SH-SY5Y (cell line): ENCODE results near the gene KLHL12.

ENCODE experiments used
- GATA2 ChIP-seq: IDR thresholded peaks from 2 replicates; pipeline ENCODE4 v1.6.1; 2011; ENCODE audit warnings: mild to moderate bottlenecking, low read depth, low read length
- GATA3 ChIP-seq: IDR thresholded peaks from 2 replicates; pipeline ENCODE4 v1.6.1; 2011; ENCODE audit warnings: low read depth, mild to moderate bottlenecking, low read length, moderate library complexity

KLHL12 gene

DNA sequence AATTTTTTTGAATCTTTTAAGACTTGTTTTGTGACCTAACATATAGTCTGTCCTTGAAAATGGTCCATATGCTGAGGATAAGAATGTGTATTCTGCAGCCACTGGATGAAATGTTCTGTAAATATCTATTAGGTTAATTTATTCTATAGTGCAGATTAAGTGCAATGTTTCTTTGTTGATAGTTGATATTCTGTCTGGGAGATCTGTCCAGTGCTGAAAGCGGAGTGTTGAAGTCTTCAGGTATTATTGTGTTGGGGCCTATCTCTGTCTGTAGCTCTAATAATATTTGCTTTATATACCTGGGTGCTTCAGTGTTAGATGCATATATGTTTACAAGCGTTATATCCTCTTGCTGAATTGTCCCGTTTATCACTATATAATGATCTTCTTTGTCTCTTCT lies 7.7 kb upstream of the KLHL12 start:
- TF ChIP-seq GATA3 (no peak), GATA2 (no peak)

DNA sequence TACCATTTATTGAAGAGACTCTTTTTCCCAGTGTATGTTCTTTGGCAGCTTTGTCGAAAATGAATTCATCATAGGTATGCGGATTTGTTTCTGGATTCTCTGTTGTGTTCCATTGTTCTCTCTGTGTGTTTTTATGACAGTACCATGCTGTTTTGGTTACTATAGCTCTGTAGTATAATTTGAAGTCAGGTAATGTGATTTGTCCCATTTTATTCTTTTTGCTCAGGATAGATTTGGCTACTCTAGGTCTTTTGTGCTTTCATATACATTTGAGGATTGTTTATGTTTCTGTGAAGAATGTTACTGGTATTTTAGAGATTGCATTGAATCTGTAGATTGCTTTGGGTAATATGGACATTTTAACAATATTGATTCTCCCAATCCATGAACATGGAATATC lies 5.4 kb upstream of the KLHL12 start:
- TF ChIP-seq GATA2 (no peak), GATA3 (no peak)

DNA sequence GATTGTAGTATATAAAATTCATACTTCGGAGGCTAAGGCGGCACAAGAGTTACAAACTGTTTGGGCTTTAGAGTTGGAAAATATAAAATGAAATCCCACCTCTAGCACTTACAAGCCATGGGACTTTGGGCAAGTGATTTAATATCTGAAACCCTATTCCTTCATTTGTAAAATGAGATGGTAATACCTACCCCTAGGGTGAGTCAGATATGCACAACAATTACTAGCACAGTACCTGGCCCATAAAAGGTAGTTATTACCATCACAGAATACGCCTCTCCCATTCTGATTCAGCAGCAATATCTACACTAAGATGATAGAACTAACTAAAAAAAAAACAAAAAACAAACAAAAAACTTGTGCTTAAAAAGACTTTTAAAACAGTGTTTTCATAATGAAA lies 3.5 kb downstream of the KLHL12 start:
- TF ChIP-seq GATA2 (no peak), GATA3 (no peak)

DNA sequence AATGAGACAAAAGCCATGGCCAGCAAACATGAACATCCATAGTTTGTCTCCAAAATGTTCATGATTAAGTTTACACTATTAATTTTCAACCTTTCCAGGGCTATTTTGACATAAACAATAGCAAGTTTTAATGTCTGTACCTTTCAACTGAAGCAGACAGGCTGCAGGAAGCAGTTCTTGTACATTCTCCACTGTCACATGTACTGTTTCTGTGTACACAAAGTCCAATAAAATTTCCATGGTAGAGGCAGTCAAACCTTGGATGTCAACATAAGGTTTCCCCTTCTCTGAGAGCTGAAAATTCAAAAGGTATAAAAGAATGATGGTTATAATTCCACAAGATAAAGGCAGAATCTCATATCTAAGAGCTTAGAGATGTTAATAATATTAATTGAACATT lies 7.4 kb downstream of the KLHL12 start:
- TF ChIP-seq GATA2 (no peak), GATA3 (no peak)

DNA sequence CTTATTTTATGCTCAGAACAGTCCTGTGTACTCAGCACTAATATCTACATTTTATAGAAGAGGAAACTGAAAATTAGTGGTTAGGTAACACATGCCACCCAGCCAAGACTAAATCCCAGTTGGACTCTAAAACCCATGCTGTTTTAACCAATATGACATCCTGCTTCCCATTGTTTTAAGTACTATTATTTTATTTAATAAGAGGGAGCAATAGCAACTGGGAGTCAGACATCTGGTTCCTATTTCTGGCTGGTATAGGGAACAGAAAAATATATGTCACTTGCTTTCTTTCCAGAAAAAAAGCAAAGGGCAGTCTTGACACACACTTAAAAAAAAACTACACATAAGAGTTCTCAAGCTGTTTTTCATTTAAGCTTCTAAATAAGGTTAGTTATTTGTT lies 11.9 kb downstream of the KLHL12 start:
- TF ChIP-seq GATA3 (no peak), GATA2 (no peak)

DNA sequence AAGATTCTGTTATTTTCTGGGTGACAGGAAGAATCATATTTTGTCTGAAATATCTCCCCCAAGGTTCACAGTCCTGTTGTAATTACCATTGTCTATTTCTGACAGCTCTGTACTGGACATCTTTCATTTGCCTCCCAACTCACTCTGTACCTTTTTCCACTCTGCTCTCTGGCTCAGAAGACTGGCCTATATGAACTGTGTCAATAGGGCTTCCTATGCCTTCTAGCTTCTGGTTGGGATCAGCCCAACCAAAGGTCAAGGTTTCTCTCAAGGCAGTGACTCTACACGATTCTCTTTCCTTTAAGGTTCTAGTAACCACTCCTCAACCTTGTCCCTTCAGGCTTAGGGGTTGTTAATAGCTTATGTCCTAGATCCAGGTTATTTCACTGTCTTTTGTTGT lies 17.5 kb downstream of the KLHL12 start:
- no peak for TF ChIP-seq GATA2
- no peak for TF ChIP-seq GATA3

DNA sequence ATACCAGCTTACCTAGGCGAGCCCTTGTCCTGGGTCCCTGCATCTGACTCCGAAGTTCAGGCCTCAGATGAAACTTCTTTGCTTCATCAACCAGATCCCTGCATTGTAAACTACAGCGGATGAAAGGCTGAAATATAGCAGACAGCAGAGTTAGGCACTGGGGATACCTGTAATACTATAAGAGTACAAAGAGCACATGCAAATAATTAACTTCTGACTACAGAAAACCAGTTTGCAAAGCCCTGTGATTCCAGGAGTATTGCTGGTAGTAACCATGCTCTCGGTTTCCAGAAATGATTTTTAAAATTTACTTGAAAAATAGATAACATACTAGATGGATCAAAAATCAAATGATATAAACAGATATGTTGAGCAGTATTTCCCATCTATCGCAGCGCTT lies 18.0 kb downstream of the KLHL12 start:
- no peak for TF ChIP-seq GATA3
- TF ChIP-seq GATA2 = no peak

DNA sequence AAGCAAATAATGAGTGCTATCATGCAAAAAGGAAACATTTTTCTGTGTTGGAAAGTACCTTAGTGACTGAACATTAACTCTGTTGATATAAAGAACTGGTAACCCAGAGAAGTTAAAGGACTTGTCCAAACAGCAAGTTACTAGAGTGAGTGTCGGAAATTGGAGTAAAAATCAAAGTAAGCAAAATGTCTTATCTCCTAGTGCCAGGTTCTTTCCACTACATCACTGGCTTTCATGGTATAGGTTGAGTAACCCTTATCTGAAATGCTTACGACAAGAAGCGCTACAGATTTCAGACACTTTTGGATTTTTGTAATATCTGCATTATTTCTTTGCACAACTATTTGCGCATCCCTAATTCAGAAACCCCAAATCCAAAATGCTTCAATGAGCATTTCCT lies 21.7 kb downstream of the KLHL12 start:
- TF ChIP-seq GATA3 = no peak
- no peak for TF ChIP-seq GATA2

DNA sequence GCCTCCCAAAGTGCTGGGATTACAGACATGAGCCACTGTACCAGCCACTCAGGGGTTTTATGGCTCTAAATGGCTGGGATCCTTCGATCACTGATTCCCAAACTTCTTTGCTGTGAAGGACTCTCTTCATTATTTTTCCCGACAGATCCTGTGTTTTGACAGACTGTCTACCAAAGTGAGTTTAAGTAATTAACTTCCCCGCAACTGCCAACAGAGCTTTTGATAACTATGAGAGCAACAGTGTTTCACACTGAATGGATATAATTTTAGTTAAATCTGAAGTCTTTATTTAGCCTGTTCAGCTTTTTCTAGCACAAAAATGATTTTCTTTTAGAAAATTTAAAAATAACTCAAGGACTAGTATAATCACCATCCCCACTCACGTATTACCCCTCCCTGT lies 25.5 kb downstream of the KLHL12 start:
- TF ChIP-seq GATA2 (no peak), GATA3 (no peak)

DNA sequence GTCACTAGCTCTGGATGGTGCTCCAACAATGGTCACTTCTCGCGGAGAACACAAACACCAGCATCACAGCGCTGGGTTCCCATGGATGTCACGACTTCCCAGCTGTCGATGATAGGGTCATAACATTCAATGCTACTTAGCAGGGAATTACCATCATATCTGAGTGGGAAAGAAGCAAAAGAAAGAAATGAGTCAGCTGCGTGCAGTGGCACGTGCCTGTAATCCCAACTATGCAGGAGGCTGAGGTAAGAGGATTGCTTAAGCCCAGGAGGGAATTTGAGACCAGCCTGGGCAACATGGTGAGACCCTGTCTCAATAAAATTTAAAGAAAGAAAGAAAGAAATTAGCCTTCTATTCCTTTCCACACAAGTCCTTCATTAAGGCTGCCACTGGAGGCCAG lies 34.5 kb downstream of the KLHL12 start:
- TF ChIP-seq GATA2 (no peak), GATA3 (no peak)

DNA sequence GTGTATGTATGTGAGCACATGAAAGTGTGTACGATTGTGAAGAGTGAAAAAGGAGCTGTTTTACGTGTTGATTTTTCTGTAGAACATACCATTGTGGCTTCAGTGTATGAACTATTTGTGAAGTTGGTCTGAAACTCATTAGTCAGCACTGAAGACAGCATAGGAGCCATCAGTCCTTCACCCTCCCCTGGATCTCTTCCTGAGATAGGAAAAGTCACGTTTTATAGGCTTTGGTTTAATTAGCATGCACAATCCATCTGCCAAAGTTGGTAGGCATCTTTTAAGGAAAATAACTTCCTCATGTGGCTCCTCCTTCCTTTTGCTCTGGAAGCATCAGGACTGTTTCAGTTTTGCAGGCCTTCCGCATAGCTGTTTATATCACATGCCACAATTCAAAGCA lies 36.6 kb downstream of the KLHL12 start:
- no peak for TF ChIP-seq GATA2
- TF ChIP-seq GATA3 = no peak

DNA sequence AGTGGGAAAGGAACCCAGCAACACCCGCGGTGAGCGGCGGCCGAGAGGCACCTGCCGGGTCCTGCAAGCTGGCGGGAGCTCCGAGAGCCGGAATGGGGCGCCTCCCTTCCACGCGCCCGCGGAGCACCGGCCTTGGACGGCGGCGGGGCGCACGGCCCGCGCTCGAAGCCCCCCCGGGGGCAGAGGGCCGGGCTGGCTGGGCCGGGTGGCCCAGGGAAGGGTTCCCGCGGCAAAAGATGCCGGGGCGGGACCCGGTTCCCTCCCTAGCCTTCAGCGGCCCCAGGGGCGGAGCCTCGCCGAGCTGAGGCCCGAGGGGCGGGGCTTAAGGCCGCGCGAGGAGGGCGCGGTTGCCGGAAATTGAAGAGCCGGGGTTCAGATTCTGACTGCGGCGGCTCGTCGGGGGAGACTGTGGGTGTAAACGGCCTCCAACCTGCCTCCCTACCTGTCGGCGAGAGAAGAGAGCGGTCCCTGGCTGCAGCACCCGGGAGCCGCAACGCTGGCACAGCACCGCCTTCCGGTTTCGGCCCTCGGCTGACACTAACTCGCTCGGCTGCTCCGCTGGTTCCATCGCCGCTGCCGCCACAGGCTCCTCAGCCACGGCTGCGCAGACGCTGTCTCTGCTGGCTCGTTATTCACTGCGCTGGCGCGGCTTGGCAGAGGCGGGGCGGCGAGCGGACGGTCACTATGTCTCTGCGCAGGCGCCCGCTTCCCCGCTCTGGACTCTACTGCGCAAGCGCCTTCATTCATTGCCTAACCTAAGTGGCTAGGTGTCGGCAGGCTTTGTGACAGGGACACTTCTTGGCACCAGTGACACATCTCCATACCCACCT lies 38.3 kb downstream of the KLHL12 start, which contains the start of gene RABIF:
Gene RABIF (minus strand): TSS at position 619 of the 830 bp plus-strand sequence. CDS start 51 bp downstream, at position 568.
- TF ChIP-seq GATA3 = no peak
- no peak for TF ChIP-seq GATA2

DNA sequence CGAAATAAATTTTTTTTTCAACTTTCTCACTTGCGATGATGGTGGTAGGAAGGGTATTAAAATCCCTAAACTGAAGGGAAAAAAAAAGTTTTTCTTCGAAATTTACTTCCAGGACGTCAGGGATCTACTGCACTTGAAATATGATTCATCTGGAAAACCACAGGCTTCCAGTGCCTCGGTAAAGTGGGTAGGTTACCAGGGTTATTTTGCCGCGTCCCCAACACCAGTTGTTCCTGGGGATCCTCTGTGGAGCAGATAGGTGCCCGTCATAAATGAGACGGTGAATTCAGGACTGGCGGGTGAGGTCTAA lies 38.9 kb downstream of the KLHL12 start:
- TF ChIP-seq GATA3 (no peak), GATA2 (no peak)

DNA sequence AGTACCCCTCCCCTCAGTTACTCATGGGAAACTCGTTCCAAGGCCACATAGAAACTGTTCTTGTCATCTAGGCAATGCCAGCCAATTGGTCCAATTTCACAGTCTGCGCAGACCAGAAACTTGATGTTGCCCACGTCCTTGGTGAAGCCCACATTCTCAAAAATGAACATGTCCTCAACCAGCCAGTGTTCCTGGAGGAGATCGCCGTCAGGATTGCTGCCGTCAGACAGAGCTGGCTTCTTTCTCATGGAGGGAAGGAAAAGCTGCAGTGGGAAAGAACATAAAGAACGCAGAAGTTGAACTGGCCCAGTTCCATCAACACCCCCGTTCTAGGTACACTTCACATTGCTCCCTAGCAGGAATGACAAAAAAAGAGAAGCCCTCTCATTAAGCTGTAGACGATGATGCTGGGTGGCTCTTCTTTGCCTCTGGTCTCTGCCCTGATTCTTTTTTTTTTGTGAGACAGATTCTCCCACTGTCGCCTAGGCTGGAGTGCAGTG lies 46.0 kb downstream of the KLHL12 start:
- TF ChIP-seq GATA2 = no peak
- TF ChIP-seq GATA3 = no peak

DNA sequence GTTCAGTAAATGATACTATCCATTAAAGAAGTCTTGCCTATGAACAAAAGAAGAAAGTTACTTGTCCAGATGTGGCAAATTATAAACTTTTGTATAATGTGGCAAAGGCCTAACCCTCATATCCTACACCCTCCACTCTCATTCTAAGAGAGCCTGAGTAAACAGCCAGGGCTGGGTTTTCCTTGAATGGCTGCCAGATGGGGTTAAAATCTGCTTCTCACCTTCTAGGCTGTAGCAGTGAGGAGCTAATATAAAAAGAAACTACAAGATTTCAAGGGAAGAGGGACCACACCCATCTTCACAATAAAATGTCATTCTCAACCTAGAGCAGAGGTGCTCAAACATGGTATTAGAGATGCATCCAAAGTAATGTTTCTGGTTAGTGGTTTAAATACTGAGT lies 47.0 kb downstream of the KLHL12 start:
- TF ChIP-seq GATA2 = no peak
- TF ChIP-seq GATA3 = no peak
